Measurements from ENCODE around the gene HTR2B. TPM values are rescaled to one million over a fixed set of nuclear protein-coding genes. Genes with fewer than 3 reads are reported as not detected.
"Not testable (repeated sequence)": the region's sequence is repeated elsewhere in the genome, so short reads cannot be mapped to it uniquely, and the experiment has no call there.

HTR2B gene
- total RNA-seq, 4 donors from 2014 or later = 0.09 TPM; not detected in 3

DNA sequence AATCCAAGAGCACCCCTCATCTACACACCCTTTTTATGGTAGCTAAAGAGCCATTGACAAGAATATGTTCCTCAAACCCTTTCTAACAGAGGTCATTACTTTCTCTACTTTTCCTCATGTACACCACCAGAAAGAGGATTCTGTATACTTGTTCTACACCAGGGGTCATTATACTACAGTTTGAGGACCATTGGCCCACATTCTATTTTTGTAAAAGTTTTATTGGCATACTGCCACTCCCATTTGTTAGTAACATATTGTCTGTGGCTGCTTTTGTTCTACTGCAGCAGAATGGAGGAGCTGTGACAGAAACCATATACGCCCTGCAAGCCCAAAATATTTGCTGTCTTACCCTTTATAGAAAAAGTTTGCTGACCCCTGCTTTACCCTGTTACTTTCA, 14.3 kb downstream of the HTR2B start:
- no peak overlapping the region for H3K4me3 ChIP-seq
- H3K27ac ChIP-seq = no peak overlapping the region
- DNase-seq (no peak), ATAC-seq (no peak)
- H3K4me1 ChIP-seq = peaks cover 5 to 13% of the 10 kb centered on the region in 2 donors
- H3K9me3 ChIP-seq = no peaks in the 10 kb centered on the region
- in situ Hi-C loops (cut with MboI; ENCODE audit: low sequenced_read_pairs in 4 of 4) (loop anchor here in 3 of 4 donors (25.0 kb wide), 3 partner anchors 302 to 352 kb away; partner anchors contain the start of gene NCL (in 1 of the 3)), intact Hi-C loops (cut with DNase I; ENCODE audit: low total_unique reads) (no loop called here)
- H3K27me3 ChIP-seq = no peaks in the 10 kb centered on the region
- peaks cover 0 to 7% of the 10 kb centered on the region in 2 donors for H3K36me3 ChIP-seq
- TF ChIP-seq, protein P1, sequence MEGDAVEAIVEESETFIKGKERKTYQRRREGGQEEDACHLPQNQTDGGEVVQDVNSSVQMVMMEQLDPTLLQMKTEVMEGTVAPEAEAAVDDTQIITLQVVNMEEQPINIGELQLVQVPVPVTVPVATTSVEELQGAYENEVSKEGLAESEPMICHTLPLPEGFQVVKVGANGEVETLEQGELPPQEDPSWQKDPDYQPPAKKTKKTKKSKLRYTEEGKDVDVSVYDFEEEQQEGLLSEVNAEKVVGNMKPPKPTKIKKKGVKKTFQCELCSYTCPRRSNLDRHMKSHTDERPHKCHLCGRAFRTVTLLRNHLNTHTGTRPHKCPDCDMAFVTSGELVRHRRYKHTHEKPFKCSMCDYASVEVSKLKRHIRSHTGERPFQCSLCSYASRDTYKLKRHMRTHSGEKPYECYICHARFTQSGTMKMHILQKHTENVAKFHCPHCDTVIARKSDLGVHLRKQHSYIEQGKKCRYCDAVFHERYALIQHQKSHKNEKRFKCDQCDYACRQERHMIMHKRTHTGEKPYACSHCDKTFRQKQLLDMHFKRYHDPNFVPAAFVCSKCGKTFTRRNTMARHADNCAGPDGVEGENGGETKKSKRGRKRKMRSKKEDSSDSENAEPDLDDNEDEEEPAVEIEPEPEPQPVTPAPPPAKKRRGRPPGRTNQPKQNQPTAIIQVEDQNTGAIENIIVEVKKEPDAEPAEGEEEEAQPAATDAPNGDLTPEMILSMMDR (IDR thresholded peaks at IDR 0.05 in 4 of 5, conservative IDR thresholded peaks at IDR 0.05 in 1 of 5) = no peak
- no peak for TF ChIP-seq POLR2A (IDR thresholded peaks at IDR 0.05)

DNA sequence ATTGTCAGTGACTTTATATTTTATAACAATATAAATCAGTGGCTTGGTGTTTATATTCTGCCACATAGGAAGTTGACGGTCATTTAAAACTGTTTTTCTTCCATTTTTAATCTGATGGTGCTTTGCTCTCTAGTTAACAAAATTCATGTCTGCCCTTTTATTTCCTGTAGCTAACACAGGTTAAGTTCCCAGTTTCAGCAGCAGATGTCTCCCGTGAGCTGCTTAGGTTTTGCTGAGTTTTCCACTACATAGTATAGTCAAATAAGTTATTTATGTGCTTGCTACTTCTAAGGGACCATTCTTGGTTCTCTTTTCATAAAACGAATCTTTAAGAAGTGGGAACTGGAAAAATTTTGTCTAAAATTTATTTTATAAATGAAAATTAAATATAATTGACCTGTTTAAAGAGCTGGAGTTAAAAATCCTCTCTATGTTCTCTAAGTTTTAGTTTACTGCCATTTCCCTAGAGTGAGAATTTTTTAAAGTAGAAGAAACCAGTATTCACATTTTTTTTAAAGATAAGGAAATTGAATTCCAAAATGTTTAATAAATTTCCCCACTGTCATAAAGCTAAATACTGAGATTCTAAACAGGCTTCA, 20.6 kb downstream of the HTR2B start:
- DNase-seq (peak; percentile 6 to 21), ATAC-seq (peak; percentile 60 to 76)
- peaks cover 0 to 5% of the 10 kb centered on the region in 2 donors for H3K4me1 ChIP-seq
- TF ChIP-seq POLR2A (IDR thresholded peaks at IDR 0.05) = no peak
- TF ChIP-seq, protein P1 (IDR thresholded peaks at IDR 0.05 in 4 of 5, conservative IDR thresholded peaks at IDR 0.05 in 1 of 5) = peak; percentile 36 to 86 (median 71)
- no peaks in the 10 kb centered on the region for H3K27me3 ChIP-seq
- intact Hi-C loops (cut with DNase I; ENCODE audit: low total_unique reads) (loop anchor here (1.0 to 5.0 kb wide), 3 partner anchors 88 to 348 kb away; no protein-coding TSS in a partner anchor), in situ Hi-C loops (cut with MboI; ENCODE audit: low sequenced_read_pairs in 4 of 4) (loop anchor here (10.0 to 25.0 kb wide), 4 partner anchors 308 to 358 kb away; partner anchors contain the start of gene NCL (in 1 of the 4))
- H3K4me3 ChIP-seq = no peak overlapping the region
- H3K27ac ChIP-seq = peak overlapping the region in 2 of 4 donors; percentile 47 to 53
- H3K36me3 ChIP-seq = peaks cover 0 to 30% of the 10 kb centered on the region in 2 donors
- H3K9me3 ChIP-seq = no peaks in the 10 kb centered on the region

DNA sequence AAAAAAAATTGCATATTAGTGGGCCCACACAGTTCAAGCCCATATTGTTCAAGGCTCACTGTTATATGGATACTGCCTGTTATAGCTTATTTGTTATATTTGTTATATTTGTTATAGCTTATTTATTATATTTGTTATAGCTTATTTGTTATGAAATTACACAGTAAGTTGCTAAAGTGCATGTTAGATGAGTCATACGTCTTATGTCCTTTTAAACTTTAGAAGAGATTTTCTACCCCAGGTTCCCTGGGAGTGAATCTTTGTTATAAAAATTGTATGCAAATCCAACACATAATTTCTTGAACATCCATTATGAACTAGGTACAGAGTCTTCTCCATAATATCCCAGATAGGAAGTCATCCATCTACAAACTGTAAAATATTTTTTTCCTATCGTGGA, 22.1 kb downstream of the HTR2B start:
- in situ Hi-C loops (cut with MboI; ENCODE audit: low sequenced_read_pairs in 4 of 4) = loop anchor here (10.0 to 25.0 kb wide), 4 partner anchors 310 to 360 kb away; partner anchors contain the start of gene NCL (in 1 of the 4)
- H3K36me3 ChIP-seq = peaks cover 0 to 44% of the 10 kb centered on the region in 2 donors
- TF ChIP-seq POLR2A (IDR thresholded peaks at IDR 0.05) = no peak
- no peaks in the 10 kb centered on the region for H3K9me3 ChIP-seq
- H3K27me3 ChIP-seq = no peaks in the 10 kb centered on the region
- no peak for DNase-seq
- peaks cover 0 to 5% of the 10 kb centered on the region in 2 donors for H3K4me1 ChIP-seq
- no peak overlapping the region for H3K4me3 ChIP-seq
- no peak for ATAC-seq
- intact Hi-C loops (cut with DNase I; ENCODE audit: low total_unique reads) = loop anchor here (5.0 kb wide), 2 partner anchors 90 to 350 kb away; no protein-coding TSS in a partner anchor
- peak overlapping the region in 3 of 4 donors; percentile 36 to 53 (median 47) for H3K27ac ChIP-seq

DNA sequence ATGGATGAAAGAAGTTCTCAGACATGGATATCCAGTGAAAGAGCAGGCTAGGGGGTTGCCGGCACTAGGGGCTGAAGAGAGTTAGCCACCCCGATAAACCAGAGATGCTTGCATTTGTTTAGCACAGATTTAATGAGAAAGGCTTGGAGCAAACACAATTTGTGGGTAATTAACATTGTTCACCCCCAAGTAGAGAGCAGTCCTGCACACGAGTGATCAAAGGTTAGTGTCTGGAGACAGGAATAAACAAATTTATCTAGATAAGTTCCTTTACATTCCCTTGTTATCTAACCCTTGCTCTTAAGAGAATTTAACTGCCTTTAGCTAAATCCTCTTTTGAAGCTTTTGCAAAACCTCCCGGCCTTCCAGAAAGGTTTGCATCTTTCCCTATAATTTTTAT, 23.9 kb downstream of the HTR2B start:
- ATAC-seq (no peak), DNase-seq (no peak)
- Histone ChIP-seq H3K9me3 (no peaks in the 10 kb centered on the region), H3K36me3 (peaks cover 0 to 55% of the 10 kb centered on the region in 2 donors), H3K4me1 (no peaks in the 10 kb centered on the region), H3K4me3 (no peak overlapping the region), H3K27ac (no peak overlapping the region), H3K27me3 (no peaks in the 10 kb centered on the region)
- intact Hi-C loops (cut with DNase I; ENCODE audit: low total_unique reads) = loop anchor here (5.0 kb wide), 2 partner anchors 91 to 351 kb away; no protein-coding TSS in a partner anchor
- in situ Hi-C loops (cut with MboI; ENCODE audit: low sequenced_read_pairs in 4 of 4) = loop anchor here (10.0 to 25.0 kb wide), 4 partner anchors 311 to 361 kb away; partner anchors contain the start of gene NCL (in 1 of the 4)
- TF ChIP-seq, protein P1 (IDR thresholded peaks at IDR 0.05 in 4 of 5, conservative IDR thresholded peaks at IDR 0.05 in 1 of 5) = no peak
- TF ChIP-seq POLR2A (IDR thresholded peaks at IDR 0.05) = no peak

DNA sequence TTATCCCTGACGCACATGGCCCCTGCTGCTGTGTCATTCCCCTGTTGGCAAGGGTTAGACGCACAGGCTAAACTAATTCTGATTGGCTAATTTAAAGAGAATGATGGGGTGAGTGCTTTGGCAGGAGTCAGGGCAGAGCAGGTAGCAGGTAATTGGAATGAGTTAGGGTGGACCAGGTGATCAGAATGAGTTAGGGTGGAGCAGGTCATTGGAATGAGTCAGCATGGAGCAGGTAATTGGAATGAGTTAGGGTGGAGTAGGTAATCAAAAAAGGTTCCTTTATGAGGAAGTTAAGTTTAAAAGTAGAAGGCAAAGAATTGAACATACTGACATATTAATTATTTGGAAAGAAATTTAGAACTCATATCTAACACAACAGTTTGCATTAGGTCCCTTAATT, 24.5 kb downstream of the HTR2B start:
- not testable (repeated sequence) for H3K27me3 ChIP-seq, H3K4me1 ChIP-seq, ATAC-seq, DNase-seq, H3K9me3 ChIP-seq, H3K4me3 ChIP-seq
- peak overlapping the region in 1 of 4 donors; percentile 8 for H3K27ac ChIP-seq
- H3K36me3 ChIP-seq = peaks cover 0 to 55% of the 10 kb centered on the region in 2 donors
- in situ Hi-C loops (cut with MboI; ENCODE audit: low sequenced_read_pairs in 4 of 4) (loop anchor here (10.0 to 25.0 kb wide), 4 partner anchors 312 to 362 kb away; partner anchors contain the start of gene NCL (in 1 of the 4)), intact Hi-C loops (cut with DNase I; ENCODE audit: low total_unique reads) (loop anchor here (5.0 kb wide), 2 partner anchors 92 to 352 kb away; no protein-coding TSS in a partner anchor)

Measured in gastrocnemius medialis (tissue), 4 donors.